22Rv1 (cell line): Measurements from ENCODE around the gene WDFY4.

Source experiments
- CTCF ChIP-seq: fragments of 450-650 bp; IDR thresholded peaks from 2 replicates; pipeline ENCODE4 v1.5.1; 2017; ENCODE audit warnings: mild to moderate bottlenecking
- ZFX ChIP-seq: fragments of 450-650 bp; IDR thresholded peaks from 2 replicates; pipeline ENCODE4 v1.6.1; 2017; ENCODE audit warnings: antibody characterized with exemption, borderline replicate concordance

- no peak for TF ChIP-seq CTCF
- TF ChIP-seq ZFX, result no peak
Observed at GRCh38 chr10:48704156-48704555, 19.5 kb downstream of the WDFY4 start.
